Fibroblast of lung (primary cell): ENCODE measurements around the gene CIAO2B.

Experiments used
- CTCF ChIP-seq, 2 donors: IDR thresholded peaks in 1 of 2; conservative IDR thresholded peaks in 1 of 2; 1 replicate in 1 of 2; 2 replicates in 1 of 2; pipeline ENCODE4 v1.5.1; 2011 to 2012; ENCODE audit warnings: low read length in 2 of 2, control low read depth in 1 of 2, inconsistent platforms in 1 of 2, low read depth in 1 of 2, mild to moderate bottlenecking in 1 of 2
- EZH2 ChIP-seq: IDR thresholded peaks from 2 replicates; pipeline ENCODE4 v1.5.1; 2012; ENCODE audit warnings: low read length, control low read depth, mild to moderate bottlenecking; ENCODE audit errors: missing control alignments

GRCh38 chr16:66948837-66949225, 14.6 kb upstream of the CIAO2B start:
- TF ChIP-seq CTCF (conservative IDR thresholded peaks at IDR 0.05 in 1 of 2, IDR thresholded peaks at IDR 0.05 in 1 of 2; ENCODE audit: low read depth in 1 of 2, low read length in 2 of 2), result no peak
- TF ChIP-seq EZH2, result no peak
